ENCODE results near the gene TMEM61.
"Not testable (repeated sequence)": the region's sequence is repeated elsewhere in the genome, so short reads cannot be mapped to it uniquely, and the experiment has no call there.

GRCh38 chr1:55026682-55027081 lies 46.3 kb downstream of the TMEM61 start:
- TF ChIP-seq CTCF (conservative IDR thresholded peaks at IDR 0.05; ENCODE audit: low read depth, low read length); EZH2 (IDR thresholded peaks at IDR 0.05; ENCODE audit: low read length, unreplicated experiment): not testable (repeated sequence)

Data from PC-3 (cell line).